Thyroid gland (tissue), 4 donors: ENCODE data around the gene PSKH1.

Experiments used
- POLR2A ChIP-seq, 2 donors: fragments of 450-650 bp; IDR thresholded peaks; one replicate each; pipeline ENCODE4 v1.6.1; 2017; ENCODE audit warnings: antibody characterized with exemption in 2 of 2, mild to moderate bottlenecking in 2 of 2, moderate library complexity in 1 of 2
- TF ChIP-seq, protein P1 (sequence below), 6 experiments: fragments of 200-600 bp in 3 of 6; fragments of 450-650 bp in 3 of 6; sonication (generic) in 3 of 6; IDR thresholded peaks; one replicate each; pipeline ENCODE4 v1.5.1; 2016 to 2019; ENCODE audit warnings: antibody characterized with exemption in 6 of 6, mild to moderate bottlenecking in 2 of 6, inconsistent platforms in 1 of 6, moderate library complexity in 1 of 6

DNA sequence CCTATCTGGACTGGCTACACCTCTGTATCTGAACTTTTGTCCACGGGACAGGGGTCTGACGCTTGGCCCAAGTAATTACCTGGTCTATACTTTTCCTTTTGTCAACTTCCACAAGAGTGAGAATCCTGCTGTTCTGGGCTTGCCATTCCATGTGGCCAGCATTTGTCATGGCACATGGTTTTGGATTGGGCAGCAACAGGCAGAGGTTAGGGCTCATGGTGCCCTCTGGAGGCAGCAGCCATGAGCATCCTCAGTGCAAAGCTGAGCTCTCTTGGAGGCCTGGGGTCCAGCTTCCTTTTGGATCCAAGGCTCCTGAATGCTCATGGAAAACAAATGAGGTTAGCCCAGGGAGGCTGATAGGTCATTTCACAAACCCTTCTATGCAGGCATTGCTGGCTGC is 27.7 kb upstream of the PSKH1 start:
- TF ChIP-seq, protein P1, sequence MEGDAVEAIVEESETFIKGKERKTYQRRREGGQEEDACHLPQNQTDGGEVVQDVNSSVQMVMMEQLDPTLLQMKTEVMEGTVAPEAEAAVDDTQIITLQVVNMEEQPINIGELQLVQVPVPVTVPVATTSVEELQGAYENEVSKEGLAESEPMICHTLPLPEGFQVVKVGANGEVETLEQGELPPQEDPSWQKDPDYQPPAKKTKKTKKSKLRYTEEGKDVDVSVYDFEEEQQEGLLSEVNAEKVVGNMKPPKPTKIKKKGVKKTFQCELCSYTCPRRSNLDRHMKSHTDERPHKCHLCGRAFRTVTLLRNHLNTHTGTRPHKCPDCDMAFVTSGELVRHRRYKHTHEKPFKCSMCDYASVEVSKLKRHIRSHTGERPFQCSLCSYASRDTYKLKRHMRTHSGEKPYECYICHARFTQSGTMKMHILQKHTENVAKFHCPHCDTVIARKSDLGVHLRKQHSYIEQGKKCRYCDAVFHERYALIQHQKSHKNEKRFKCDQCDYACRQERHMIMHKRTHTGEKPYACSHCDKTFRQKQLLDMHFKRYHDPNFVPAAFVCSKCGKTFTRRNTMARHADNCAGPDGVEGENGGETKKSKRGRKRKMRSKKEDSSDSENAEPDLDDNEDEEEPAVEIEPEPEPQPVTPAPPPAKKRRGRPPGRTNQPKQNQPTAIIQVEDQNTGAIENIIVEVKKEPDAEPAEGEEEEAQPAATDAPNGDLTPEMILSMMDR (IDR thresholded peaks at IDR 0.05), result peak in 4 of 6 experiments; percentile 1 to 28 (median 20)
- no peak for TF ChIP-seq POLR2A (IDR thresholded peaks at IDR 0.05)
